Measurements from ENCODE around the gene TMPRSS11A. TPM values are rescaled to one million over a fixed set of nuclear protein-coding genes. Genes with fewer than 3 reads are reported as not detected.

TMPRSS11A gene
- total RNA-seq, 1 donor from 2014 or later: not detected

DNA sequence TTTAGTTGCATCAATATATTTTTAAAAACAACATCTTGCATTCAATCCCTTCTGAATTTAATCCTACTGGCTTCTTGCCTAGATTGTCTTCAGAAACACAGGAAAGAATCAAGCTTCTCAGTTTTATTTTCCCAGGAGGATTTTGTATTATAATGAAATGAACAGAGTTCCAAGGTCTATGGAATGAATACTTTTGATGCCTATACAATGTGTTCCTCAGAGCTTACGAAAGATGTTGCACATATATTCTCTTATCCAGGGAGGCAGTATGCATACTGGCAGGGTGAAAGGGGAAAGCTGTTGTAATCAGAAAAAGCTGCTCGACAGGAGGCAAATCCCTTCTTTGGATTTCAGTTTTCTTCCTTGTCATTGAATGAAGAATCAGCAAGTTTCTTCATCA is 88.3 kb downstream of the TMPRSS11A start:
- H3K4me1 Mint-ChIP-seq (ENCODE audit: low read depth, unreplicated experiment): peaks cover 8% of the 10 kb centered on the region
- H3K36me3 ChIP-seq (ENCODE audit: insufficient read depth, low read length): no peaks in the 10 kb centered on the region
- no peak for TF ChIP-seq EZH2 (IDR thresholded peaks at IDR 0.05; ENCODE audit: insufficient read depth, low read length)
- TF ChIP-seq CTCF (IDR thresholded peaks at IDR 0.05; ENCODE audit: insufficient read depth, low read depth, low read length): no peak
- no peaks in the 10 kb centered on the region for H4K20me1 ChIP-seq (ENCODE audit: insufficient read depth, low read length)
- no peaks in the 10 kb centered on the region for H3K9me3 Mint-ChIP-seq (ENCODE audit: unreplicated experiment)
- H3K27ac ChIP-seq (ENCODE audit: low read depth, low read length): no peak overlapping the region
- H3K27ac Mint-ChIP-seq (ENCODE audit: unreplicated experiment): no peak overlapping the region
- FAIRE-seq: no peak
- no peak overlapping the region for H3K4me3 ChIP-seq (ENCODE audit: insufficient read depth, low read depth, low read length)
- no peaks in the 10 kb centered on the region for H3K9me3 ChIP-seq (ENCODE audit: insufficient read depth, low read depth, low read length)
- no peak for DNase-seq (ENCODE audit: low read depth)
- H3K27me3 Mint-ChIP-seq (ENCODE audit: low read depth, unreplicated experiment): no peaks in the 10 kb centered on the region
- no peak overlapping the region for H3K4me3 Mint-ChIP-seq (ENCODE audit: unreplicated experiment)
- no peaks in the 10 kb centered on the region for H3K27me3 ChIP-seq (ENCODE audit: insufficient read depth, low read length)
- no peaks in the 10 kb centered on the region for H3K79me2 ChIP-seq (ENCODE audit: insufficient read depth, low read length)
- no peaks in the 10 kb centered on the region for H3K4me1 ChIP-seq (ENCODE audit: insufficient read depth, low read length)
- H2AFZ ChIP-seq (ENCODE audit: low read depth, low read length): no peak overlapping the region
- H3K4me2 ChIP-seq (ENCODE audit: low read length): no peak overlapping the region
- no peaks in the 10 kb centered on the region for H3K36me3 Mint-ChIP-seq (ENCODE audit: low read depth, unreplicated experiment)
- H3K9ac ChIP-seq (ENCODE audit: low read length): no peak overlapping the region

GRCh38 chr4:67873116-67873515 is 90.2 kb downstream of the TMPRSS11A start:
- no peak overlapping the region for H3K27ac ChIP-seq (ENCODE audit: low read depth, low read length)
- no peaks in the 10 kb centered on the region for H3K27me3 ChIP-seq (ENCODE audit: insufficient read depth, low read length)
- no peaks in the 10 kb centered on the region for H3K4me1 ChIP-seq (ENCODE audit: insufficient read depth, low read length)
- no peaks in the 10 kb centered on the region for H3K79me2 ChIP-seq (ENCODE audit: insufficient read depth, low read length)
- Mint-ChIP-seq H3K27me3 (ENCODE audit: low read depth, unreplicated experiment) (no peaks in the 10 kb centered on the region), H3K9me3 (ENCODE audit: unreplicated experiment) (no peaks in the 10 kb centered on the region), H3K27ac (ENCODE audit: unreplicated experiment) (no peak overlapping the region), H3K4me3 (ENCODE audit: unreplicated experiment) (no peak overlapping the region), H3K4me1 (ENCODE audit: low read depth, unreplicated experiment) (peaks cover 8% of the 10 kb centered on the region), H3K36me3 (ENCODE audit: low read depth, unreplicated experiment) (no peaks in the 10 kb centered on the region)
- H3K4me3 ChIP-seq (ENCODE audit: insufficient read depth, low read depth, low read length): no peak overlapping the region
- no peaks in the 10 kb centered on the region for H4K20me1 ChIP-seq (ENCODE audit: insufficient read depth, low read length)
- DNase-seq (ENCODE audit: low read depth): no peak
- H3K9ac ChIP-seq (ENCODE audit: low read length): no peak overlapping the region
- no peak overlapping the region for H3K4me2 ChIP-seq (ENCODE audit: low read length)
- H2AFZ ChIP-seq (ENCODE audit: low read depth, low read length): no peak overlapping the region
- H3K9me3 ChIP-seq (ENCODE audit: insufficient read depth, low read depth, low read length): no peaks in the 10 kb centered on the region
- TF ChIP-seq EZH2 (IDR thresholded peaks at IDR 0.05; ENCODE audit: insufficient read depth, low read length) (no peak), CTCF (IDR thresholded peaks at IDR 0.05; ENCODE audit: insufficient read depth, low read depth, low read length) (no peak)
- H3K36me3 ChIP-seq (ENCODE audit: insufficient read depth, low read length): no peaks in the 10 kb centered on the region
- no peak for FAIRE-seq

DNA sequence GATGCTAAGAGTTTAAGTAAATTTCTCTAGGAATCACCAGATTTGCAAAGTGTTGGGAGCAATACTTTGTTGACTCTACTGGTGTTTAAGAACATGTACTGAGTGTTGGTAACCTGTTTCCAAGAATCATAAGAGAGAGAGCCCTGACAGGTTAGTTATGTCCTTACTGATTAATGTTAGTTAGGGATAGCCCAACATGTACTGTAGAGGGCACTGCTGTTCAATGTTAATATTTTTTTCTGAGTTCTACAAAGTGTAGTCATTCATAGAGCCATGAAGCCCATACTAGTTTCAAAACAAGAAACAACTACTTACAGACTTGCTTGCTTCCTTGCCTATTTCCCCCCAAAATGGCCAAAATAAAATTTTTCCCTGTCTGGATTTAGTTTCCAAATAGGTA is 91.4 kb downstream of the TMPRSS11A start:
- H2AFZ ChIP-seq (ENCODE audit: low read depth, low read length): no peak overlapping the region
- DNase-seq (ENCODE audit: low read depth): peak; percentile 28

More for the DNA sequence above, 91.4 kb downstream of the TMPRSS11A start:
- Mint-ChIP-seq H3K4me3 (ENCODE audit: unreplicated experiment) (no peak overlapping the region), H3K27me3 (ENCODE audit: low read depth, unreplicated experiment) (no peaks in the 10 kb centered on the region), H3K9me3 (ENCODE audit: unreplicated experiment) (no peaks in the 10 kb centered on the region), H3K27ac (ENCODE audit: unreplicated experiment) (no peak overlapping the region), H3K36me3 (ENCODE audit: low read depth, unreplicated experiment) (no peaks in the 10 kb centered on the region), H3K4me1 (ENCODE audit: low read depth, unreplicated experiment) (peaks cover 8% of the 10 kb centered on the region)
- peak; percentile 72 for FAIRE-seq
- TF ChIP-seq CTCF (IDR thresholded peaks at IDR 0.05; ENCODE audit: insufficient read depth, low read depth, low read length) (peak; percentile 64), EZH2 (IDR thresholded peaks at IDR 0.05; ENCODE audit: insufficient read depth, low read length) (no peak)
- Histone ChIP-seq H3K9me3 (ENCODE audit: insufficient read depth, low read depth, low read length) (no peaks in the 10 kb centered on the region), H3K4me2 (ENCODE audit: low read length) (no peak overlapping the region), H3K79me2 (ENCODE audit: insufficient read depth, low read length) (no peaks in the 10 kb centered on the region), H3K4me1 (ENCODE audit: insufficient read depth, low read length) (no peaks in the 10 kb centered on the region), H3K9ac (ENCODE audit: low read length) (no peak overlapping the region), H3K27ac (ENCODE audit: low read depth, low read length) (no peak overlapping the region), H3K27me3 (ENCODE audit: insufficient read depth, low read length) (no peaks in the 10 kb centered on the region), H3K4me3 (ENCODE audit: insufficient read depth, low read depth, low read length) (no peak overlapping the region), H3K36me3 (ENCODE audit: insufficient read depth, low read length) (no peaks in the 10 kb centered on the region), H4K20me1 (ENCODE audit: insufficient read depth, low read length) (no peaks in the 10 kb centered on the region)

Data from astrocyte (in vitro differentiated cells and primary cell).